Activated CD4-positive, CD25-positive, alpha-beta regulatory T cell (primary cell): ENCODE data around the gene CEBPA.

ENCODE experiments used
- DNase-seq, 4 experiments: peaks; one replicate each; lab custom pipeline; 2025; lab: John Stamatoyannopoulos, UW

Gene CEBPA

DNA sequence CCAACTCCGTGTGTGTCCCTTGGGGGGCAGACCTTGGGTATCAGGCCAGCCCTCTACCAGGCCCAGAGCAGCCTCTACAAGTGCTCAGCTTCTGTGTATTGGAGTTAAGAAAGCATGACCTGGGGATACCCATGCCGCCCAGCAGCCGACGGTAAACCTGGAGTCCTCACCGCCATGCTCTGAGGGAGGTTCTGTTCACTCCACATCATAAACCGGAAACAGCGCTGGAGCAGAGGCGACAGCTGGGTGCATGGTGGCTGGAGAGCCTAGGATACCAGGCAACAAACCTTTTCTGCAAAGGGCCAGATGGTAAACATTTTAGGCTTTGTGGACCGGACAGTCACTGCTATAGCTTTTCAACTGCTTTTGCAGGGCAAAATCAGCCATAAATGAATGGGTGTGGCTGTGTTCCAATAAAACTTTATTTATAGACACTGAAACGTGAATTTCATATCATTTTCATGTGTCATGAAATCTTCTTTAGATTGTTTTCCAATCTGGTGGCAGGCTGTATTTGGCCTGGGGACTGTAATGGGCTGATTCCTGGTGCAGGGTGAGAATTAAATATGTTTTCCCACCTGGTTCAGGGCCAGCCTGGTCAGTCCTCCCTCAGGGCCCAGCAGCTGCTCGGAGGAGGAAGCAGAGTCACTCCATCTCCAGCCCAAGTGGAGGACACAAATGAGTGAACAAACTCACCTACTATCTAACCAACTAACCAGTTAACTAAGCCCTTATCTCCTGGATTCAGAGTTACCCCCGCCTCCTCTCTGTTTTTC lies 30.9 kb downstream of the CEBPA start:
- no peak for DNase-seq

DNA sequence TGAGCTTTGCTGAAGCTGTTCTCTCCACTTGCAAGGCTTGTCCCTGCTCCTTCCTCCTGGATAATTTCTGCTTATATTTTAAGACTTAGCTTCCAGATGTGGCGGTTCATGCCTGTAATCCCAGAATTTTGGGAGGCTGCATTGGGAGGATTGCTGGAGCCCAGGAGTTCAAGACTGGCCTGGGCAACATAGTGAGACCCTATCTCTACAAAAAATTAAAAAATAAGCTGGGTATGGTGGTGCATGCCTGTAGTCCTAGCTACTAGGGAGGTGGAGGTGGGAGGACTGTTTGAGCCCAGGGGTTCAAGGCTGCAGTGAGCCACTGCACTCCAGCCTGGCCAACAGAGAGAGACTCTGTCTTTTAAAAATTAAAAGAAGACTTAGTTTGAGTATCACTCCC lies 31.6 kb downstream of the CEBPA start:
- no peak for DNase-seq

DNA sequence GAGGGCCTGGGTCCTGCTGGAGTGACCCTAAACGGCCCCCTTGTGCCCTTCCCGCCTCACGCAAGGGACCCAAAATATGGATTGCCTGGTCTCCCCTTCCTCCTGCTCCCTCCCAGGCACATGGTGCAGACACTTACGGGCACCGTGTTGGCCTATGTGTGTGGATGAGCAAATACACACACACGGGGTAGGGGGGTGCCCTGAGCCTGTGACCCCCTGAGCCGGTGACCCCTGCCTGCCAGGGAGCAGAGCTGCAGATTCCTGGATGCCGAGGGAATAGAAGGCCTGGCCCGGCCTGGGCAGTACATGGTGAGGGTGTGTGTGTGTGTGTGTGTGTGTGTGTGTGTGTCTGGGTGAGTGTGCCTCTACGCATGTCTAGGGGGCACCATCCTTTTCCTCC lies 33.3 kb downstream of the CEBPA start:
- DNase-seq: no peak

DNA sequence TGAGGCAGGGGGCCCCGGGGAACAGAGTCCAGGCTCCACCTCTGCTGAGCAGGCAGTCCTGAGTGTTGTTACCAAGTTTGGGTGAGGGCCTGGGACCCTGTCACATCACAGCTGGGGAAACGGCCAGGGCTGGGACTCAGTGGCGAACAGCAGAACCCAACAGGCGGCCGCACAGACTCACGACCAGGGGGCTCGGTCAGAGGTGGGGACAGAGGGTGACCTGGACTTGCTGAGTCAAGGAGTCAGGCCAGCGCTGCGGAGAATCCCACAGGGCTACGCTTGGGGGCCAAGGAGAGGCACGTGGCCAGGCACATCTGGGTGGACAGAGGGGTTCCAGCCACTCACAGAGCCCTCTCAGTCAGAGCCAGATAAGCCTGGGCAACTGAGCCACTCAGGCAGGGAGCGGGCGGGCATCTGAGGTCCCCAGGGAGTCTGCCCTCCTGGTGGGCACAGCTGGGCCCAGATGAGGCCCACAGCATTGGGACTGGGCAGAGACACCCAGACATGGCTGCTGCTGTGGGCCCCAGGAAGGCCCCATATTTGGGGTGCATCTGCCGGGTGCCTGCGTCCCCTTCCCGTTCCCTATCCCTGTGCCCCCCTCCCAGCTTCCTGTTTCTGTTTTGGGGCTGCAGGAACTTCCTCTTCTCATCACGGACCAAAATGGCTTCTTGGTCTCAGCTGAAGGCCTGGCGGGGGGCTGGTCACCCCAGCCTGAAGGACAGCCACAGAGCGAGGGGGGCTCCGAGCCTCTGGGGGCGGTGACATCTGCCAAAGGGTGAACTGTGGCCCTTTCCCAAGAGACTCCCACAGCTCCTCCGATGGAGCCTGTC lies 34.0 kb downstream of the CEBPA start:
- DNase-seq: no peak

DNA sequence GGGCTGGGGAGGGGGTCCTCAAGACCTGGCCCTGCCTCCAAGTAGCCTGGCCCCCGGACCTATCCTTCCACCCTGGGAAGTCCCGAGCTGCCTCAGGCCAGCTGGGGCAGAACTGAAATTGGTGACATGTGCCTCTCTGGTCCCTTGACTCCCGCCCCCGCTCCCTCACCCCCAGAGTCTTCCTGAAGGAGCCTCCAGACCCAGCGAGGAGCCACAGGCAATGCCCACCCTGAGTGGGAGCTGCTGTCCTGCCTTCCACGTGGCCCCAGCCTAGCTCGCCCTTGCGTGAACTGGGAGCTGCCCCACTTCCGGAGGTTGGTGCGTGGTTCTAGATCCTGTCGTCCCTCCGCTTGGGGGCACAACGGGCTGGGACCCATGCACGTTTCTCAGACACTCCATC lies 34.6 kb downstream of the CEBPA start:
- no peak for DNase-seq

DNA sequence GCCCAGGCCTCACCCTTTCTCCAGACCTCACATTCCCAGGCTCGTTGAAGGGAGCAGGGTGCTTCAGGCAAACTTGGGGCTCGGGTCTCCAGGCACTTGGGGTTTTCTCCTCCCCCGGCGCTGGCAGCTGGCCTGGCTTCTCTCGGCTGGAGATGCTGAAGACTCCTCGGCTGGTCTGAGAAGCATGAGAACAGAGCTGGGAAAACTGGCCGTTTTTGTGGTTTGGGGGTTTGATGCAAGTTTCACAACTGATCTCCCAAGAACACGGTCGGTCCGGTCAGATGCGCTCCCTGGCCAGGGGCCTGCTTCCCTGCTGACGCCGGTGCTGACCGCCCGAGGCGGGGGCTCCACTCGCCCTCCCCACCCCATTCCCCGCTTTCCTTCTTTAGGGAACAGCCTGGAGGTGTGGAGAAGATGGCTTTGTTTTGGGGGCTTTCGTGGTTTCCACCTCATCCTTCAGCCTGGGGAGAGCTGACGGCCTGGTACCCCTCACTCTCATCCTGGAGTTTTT lies 35.3 kb downstream of the CEBPA start:
- no peak for DNase-seq

DNA sequence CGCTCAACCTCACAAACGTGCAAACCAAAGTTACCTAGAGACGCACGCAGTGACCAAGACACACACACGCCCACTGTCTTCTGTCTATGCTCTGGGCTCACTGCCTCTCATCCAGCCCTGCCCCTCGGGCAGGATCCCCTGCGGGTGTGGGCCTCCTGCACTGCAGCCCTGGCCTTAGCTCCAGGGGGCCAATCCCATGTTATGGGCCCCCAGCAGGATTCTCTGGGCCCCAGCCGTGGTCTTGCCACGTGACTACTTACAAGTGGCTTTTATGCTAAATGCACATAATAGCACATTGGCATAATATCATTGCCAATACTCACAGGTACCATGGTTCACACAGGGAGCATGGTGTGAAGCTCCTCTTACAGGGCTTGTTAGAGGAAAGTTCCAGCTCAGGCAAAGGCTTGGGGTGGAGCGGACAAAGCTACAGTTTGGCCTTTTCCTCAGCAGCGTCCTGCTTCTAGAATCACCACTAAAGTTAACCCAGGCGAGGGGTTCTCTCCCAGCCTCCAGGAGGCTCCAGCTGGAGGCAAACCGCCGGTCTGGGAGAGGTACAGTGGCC lies 37.4 kb downstream of the CEBPA start:
- DNase-seq: no peak

DNA sequence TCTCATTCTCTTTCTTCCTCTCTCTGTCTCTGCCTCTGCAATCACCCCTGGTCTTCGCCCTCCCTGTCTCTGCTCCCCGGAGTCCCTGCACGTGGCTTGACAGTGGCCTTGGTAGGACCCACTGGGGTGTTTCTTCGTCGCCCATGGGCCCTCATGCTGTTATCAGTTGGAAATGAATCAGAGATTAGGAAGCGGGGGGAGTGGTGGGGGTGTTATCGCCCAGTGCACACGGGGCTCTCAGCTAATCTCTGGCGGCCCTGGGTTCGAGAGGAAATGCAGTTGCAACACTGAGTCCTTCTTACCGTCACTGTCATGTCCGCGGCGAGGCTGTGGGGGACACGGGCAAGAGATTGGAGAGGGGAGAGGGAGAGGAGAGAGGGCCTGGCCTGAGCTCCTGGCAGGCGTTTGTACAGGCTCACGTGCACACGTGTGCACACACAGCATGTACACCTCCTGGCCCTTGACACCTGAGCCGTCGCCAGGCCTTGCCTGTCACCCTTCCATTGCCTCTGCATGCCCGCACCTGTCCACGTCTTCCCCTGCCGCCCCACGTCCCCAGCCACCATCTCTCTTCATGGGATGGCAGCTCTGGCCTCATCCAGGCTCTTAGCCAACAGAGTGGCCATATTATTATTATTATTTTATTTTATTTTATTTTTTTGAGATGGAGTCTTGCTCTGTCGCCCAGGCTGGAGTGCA lies 38.9 kb downstream of the CEBPA start:
- DNase-seq: no peak

DNA sequence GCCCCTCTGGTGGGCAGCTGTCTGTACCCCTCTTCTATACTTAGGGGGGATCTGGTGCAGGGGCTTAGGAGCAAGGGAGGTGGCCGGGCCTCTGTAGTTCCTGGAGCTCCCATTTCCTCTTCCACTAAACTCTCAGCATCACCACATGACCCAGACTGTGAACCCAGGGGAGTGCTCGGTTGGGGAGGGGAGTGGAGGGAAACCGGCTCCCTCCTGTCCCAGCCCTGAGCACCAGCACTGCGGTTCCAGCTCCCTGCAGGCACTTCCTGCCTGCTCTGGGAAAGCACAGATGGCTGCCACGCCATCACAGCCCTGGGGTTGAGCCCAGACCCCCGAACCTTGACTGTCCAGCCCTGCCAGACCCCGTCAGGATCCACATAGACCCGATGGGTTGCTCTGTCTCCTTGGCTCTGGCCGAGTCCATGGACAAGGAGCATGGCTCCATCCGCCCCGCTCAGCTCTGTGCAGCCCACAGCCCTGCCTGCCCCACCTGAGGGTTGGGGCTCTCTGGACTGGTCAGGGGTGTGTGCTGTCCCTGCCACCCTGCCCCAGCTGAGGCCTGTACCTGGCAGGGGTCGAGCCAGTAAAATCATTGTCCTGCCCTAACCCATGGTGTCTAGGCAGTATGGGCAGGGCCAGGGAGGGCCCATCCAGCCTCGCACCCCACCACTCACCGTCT lies 40.7 kb downstream of the CEBPA start:
- no peak for DNase-seq

DNA sequence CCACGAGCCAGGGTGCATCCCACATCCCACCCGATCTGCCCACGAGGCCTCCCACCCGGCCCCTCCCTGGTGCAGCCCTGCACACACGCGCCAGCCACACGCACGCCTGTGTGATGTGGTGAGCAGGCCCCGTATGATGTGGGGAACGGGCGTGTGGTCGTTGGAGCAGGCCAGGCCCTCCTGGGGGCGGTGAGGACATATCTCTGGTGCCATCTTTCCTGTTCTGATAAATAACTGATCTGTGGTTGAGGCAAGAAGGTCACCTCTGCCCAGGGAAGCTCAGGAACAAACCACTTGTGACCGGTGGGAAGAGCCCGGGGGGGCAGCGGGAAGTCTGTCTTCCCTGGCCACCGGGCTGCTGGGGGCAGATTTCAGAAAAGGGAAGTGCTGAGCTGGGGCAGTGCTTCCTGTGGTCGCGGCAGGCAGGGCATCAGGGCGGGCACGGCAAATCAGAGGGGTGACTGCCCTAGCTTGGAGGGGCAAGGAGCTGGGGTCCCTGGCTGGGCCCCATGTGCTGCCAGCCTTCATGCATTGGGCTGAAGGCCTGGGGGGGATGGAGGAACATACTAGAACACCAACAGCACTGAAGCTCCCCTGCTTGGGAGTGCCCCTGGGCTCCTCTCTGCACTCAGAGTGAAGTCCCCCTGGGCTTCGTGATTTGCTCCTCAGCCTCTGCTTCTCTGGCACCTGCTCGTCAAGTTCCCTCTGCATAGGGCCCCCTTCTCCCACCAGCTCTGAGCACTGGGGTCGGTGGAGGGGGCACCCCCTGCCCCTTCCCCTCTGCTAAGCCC lies 41.5 kb downstream of the CEBPA start:
- DNase-seq: no peak

DNA sequence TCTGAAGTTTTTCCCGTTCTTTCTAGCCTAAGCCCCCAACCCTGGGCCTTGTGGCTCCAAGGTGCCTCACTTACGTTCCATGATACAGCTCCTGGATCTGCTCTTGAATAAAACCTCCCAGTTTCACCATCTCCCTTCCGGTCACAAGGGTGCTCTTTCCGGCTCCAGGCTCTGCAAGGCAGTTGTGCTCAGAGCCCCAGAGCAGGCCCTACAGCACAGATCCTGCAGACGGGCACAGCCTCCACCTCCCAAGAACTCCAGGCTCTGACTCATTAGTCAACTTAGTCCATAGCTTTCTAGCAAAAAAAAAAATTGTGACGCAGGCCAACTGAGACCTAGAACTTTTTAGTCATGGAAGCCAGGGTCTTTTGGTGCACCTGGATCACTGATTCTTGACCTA lies 42.8 kb downstream of the CEBPA start:
- no peak for DNase-seq

DNA sequence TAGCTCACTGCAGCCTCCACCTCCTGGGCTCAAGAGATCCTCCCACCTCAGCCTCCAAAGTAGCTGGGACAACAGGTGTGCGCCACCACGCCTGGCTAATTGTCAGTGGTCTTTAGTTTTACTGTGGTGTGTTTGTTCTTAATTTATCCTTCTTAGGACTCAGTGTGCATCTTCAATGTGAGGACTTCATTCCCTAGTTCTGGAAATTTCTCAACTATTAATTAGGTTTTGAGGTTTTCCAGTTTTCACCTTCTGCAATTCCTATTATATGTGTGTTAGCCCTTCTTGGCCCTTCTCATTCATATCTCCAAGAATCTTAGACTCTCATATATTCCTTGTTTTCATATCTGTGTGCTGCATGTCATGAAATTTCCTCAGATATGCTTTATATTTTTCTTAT lies 44.5 kb downstream of the CEBPA start:
- no peak for DNase-seq

DNA sequence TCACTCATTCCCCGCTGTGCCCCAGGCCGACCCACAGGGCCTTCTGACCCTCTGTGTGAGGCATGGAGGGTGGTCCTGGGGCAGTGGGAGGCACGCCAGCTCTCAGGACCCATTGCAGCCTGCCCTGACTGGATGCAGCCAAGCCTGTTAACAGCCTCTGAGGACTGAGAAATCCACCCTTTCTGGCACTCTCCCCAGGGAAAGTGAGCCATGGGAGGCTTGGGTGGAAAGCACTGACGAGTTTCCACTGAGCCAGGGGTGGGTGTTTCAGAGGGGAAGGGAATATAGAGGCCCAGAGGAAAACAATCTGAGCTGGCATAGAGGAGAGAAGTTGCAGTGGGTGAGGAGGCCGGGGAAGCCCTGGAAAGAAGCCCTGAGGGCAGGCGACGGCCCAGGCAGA lies 46.1 kb downstream of the CEBPA start:
- DNase-seq: no peak

DNA sequence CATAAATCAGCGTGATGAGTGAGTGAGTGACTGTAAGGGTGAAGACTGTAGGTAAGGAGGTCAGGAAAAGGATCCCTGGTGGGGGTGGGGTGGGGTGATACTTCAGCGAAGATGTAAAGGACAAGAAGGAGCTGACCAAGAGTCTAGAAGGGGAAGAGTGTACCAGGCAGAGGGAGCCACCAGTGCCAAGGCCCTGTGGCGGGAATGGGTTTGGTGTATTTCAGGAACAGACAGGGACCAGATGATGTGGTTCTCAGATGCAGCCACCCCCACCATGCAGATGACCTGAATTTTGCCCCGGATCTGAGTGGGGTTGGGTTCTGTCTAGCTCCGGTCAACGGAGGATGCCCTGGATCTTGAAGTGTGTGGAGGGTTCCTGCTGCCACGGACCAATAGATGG lies 46.6 kb downstream of the CEBPA start:
- DNase-seq: no peak

DNA sequence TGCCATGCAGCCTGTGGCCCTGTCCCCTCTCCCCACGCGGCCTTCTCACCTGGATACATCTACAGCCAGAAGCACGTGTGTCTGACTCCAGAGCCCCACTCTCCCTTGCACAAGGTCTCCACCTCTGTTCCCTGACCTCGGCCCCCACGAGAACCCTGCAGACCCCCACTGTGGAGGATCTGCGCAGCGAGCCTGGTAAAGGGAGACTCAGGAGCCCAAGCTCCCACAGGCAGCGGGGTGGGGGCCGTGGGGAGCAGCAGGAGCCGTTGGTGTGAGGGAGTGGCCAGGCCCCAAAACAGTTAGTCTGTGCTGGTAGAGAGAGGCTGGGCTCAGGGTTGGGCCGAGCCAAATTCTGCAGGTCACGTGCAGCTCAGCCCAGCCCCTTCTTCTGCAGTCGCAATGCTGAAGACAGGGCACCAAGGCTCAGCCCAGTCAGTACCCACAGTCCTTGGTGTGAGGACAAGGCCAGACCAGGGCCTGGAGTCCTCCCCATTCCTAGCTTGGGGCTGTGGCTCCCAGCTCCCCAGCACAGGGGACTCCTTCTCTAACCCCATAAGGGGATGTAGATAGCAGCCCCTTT lies 48.0 kb downstream of the CEBPA start:
- DNase-seq: no peak

DNA sequence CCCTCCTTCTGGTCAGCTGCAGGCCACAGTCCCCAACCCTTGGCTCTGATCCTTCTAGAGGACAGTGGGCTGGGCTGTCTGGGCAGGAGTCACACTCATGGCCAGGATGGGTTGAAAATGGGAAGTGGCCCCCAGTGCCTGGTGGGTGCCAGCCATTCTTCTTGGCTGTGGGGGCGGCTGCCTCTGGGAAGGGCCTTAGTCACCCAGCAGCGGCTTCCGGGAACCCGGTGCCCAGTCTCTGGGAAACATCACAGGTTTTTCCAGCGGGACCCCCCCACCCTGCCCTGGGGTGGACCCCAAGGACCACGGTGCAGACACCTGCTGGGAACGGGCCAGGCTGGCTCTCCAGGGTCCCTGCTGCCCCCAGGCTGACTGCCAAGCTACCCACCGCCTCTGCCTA lies 49.4 kb downstream of the CEBPA start:
- DNase-seq: no peak

DNA sequence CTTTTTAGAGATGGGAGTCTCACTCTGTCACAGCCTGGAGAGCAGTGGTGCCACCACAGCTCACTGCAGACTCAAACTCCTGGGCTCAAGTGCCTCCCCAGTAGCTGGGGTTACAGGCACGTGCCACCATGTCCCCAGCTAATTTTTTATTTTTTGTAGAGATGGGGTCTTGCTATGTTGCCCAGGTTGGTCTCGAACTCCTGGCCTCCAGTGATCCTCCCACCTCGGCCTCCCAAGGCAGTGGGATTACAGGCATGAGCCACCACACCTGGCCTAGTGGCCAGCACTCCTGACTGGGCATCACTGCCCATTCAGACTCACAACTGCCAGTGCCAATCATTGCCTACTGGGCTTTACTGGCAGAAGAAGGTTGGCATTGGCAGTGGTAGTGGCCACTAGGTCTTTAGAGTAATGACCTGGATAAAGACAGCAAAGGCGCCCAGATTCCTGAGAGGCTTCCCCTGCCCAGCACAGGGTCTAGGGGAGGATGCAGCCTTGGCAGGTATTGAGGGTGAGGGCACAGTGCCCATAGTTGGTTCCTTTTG lies 49.8 kb downstream of the CEBPA start:
- no peak for DNase-seq

DNA sequence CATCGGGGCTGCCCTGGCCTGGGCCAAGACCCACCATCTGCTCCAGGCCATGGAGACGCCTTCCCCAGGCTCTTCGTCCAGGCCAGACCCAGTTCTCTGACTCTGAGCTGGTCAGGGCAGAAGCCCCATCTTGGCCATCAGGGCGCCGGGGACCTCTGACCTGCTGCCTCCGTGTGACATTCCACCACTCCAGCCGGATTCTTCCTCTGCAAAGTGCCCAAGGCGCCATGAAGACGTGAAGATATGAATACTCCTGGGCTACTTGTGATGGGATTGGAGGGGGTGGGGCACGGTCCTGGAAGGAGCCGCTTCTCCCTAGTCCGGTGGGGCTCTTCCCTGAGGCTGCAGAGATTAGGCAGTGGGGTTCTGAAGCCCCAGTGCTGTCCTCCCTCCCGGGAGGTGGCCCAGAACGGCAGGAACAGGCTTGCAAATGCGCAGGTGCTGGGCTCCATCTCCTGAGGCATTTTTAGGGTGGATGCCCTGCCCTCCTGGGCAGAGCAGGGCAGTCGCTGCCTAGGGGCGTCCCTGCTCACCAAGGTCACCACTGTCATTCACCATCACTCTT lies 50.7 kb downstream of the CEBPA start:
- DNase-seq: no peak

DNA sequence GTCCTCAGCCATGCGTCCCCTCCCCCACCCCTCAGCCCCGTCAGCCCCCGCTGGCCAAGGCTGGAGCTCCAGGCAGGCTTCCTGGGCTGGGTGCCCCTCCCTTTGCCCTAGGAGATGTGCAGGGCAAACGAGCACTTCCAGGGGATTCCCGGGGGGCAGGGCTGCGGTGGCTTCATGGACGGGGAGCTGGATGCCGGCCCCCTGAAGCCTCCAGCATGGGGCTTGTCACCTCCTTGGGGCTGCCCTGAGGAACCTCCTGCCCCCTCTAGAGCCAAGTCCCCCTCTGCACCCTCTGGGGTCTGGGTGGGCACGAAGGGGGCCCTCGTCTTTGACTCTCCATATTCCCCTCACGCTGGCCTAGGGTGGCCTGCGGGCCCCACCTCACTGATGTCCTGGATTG lies 51.3 kb downstream of the CEBPA start:
- no peak for DNase-seq

DNA sequence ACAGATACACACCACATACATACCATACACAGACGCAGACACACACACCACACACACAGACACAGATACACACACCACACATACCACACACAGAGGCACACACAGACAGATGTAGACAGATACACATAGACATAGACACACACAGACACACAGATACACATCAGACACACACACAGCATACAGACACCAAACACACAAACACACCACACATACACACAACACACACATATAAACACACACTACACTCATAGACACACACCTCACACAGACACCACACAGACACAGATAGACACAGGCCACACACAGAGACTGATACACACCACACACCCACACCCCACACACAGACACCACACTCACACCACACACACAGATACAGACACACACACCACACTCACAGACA lies 51.8 kb downstream of the CEBPA start:
- no peak for DNase-seq
